ENCODE measurements around the gene PLEKHA6.

- TF ChIP-seq CTCF (IDR thresholded peaks at IDR 0.05; ENCODE audit: low read length) (no peak), EZH2 (optimal IDR thresholded peaks at IDR 0.05; ENCODE audit: low read depth, low read length) (no peak)
Observed at GRCh38 chr1:204367956-204368355, 8.2 kb upstream of the PLEKHA6 start.

All from MM.1S (cell line).